K562 (cell line): ENCODE results near the gene CHMP4B. TPM values are rescaled to one million over a fixed set of nuclear protein-coding genes. Genes with fewer than 3 reads are reported as not detected.

Experiments
- BRCA1 ChIP-seq, 2 experiments: fragments of 450-650 bp in 1 of 2; sonication (generic) in 1 of 2; formaldehyde crosslinking in 1 of 2; IDR thresholded peaks; 2 replicates each; pipeline versions ENCODE4 v1.5.0 to v1.6.1; 2017 to 2020; ENCODE audit warnings: mild to moderate bottlenecking in 1 of 2, missing genetic modification reagents in 1 of 2
- CBFA2T2 ChIP-seq: fragments of 450-650 bp; conservative IDR thresholded peaks from 2 replicates; pipeline ENCODE4 v1.6.1; 2017; ENCODE audit warnings: mild to moderate bottlenecking
- KAT7 ChIP-seq: sonication (generic); formaldehyde crosslinking; IDR thresholded peaks from 2 replicates; pipeline ENCODE4 v1.8.0; 2022; ENCODE audit warnings: missing genetic modification reagents, mild to moderate bottlenecking, borderline replicate concordance
- POU5F1 ChIP-seq: fragments of 150-350 bp; IDR thresholded peaks from 2 replicates; pipeline ENCODE4 v1.6.1; 2014; ENCODE audit warnings: borderline replicate concordance, low read length, low read depth, mild to moderate bottlenecking; ENCODE audit not compliant: partially characterized antibody
- XRCC3 ChIP-seq: fragments of 450-650 bp; IDR thresholded peaks from 2 replicates; pipeline ENCODE4 v1.6.1; 2017; ENCODE audit warnings: mild to moderate bottlenecking, moderate library complexity
- ZFPM2 ChIP-seq: fragments of 250-450 bp; sonication (Bioruptor Pico); IDR thresholded peaks from 2 replicates; pipeline ENCODE4 v1.5.1; 2022; ENCODE audit warnings: mild to moderate bottlenecking
- ZNF197 ChIP-seq: fragments of 200-800 bp; sonication (Bioruptor generic); IDR thresholded peaks from 2 replicates; pipeline ENCODE4 v1.6.1; 2016; ENCODE audit warnings: low read depth, missing genetic modification characterization, missing compliant biosample characterization
- ZNF354B ChIP-seq: fragments of 250-450 bp; sonication (Bioruptor Pico); IDR thresholded peaks from 2 replicates; pipeline ENCODE4 v1.4.0; 2020
- ZNF583 ChIP-seq: fragments of 250-450 bp; sonication (Bioruptor Pico); IDR thresholded peaks from 2 replicates; pipeline ENCODE4 v1.4.0; 2020
- polyA plus RNA-seq, 8 experiments: library from polyadenylated mRNA; depleted of rRNA in 4 of 8; stranded (reverse) in 5 of 8; unstranded in 3 of 8; fragments of >200 nt; fragmentation: Nextera tagmentation in 2 of 8; fragmentation: Illumina TruSeq in 1 of 8; extraction: Ambion mirVana in 2 of 8; extraction: Trizol in 1 of 8; gene quantifications; 2 replicates each; pipeline versions ENCODE4 v1.2.1 to v1.2.3, GENCODE V29; 2011 to 2014; ENCODE audit warnings: inconsistent platforms in 1 of 8, missing spikeins in 1 of 8
- total RNA-seq, 7 experiments: library from RNA; depleted of rRNA in 6 of 7; stranded (reverse); fragments of >200 nt in 6 of 7; fragmentation: Illumina TruSeq in 2 of 7; extraction: Trizol in 2 of 7; gene quantifications; 2 replicates each; pipeline versions ENCODE4 v1.2.1 to v1.2.3, GENCODE V29; 2011 to 2021; ENCODE audit warnings: low replicate concordance in 1 of 7
- TF ChIP-seq, protein P1 (sequence below): sonication (generic); formaldehyde crosslinking; IDR thresholded peaks from 2 replicates; pipeline ENCODE4 v1.8.0; 2022; ENCODE audit warnings: mild to moderate bottlenecking, missing genetic modification reagents, borderline replicate concordance
- TF ChIP-seq, protein P2 (sequence below): fragments of 450-650 bp; formaldehyde crosslinking; IDR thresholded peaks from 2 replicates; pipeline ENCODE4 v1.4.0; 2020; ENCODE audit warnings: mild to moderate bottlenecking, moderate library complexity
- TF ChIP-seq, protein P3 (sequence below), 2 experiments: fragments of 450-650 bp in 1 of 2; sonication (generic) in 1 of 2; formaldehyde crosslinking in 1 of 2; IDR thresholded peaks in 1 of 2; conservative IDR thresholded peaks in 1 of 2; 2 replicates each; pipeline versions ENCODE4 v1.6.1 to v1.8.1; 2016 to 2023; ENCODE audit warnings: mild to moderate bottlenecking in 2 of 2, moderate library complexity in 2 of 2, inconsistent platforms in 1 of 2, missing genetic modification reagents in 1 of 2
- TF ChIP-seq, protein P4 (sequence below): fragments of 250-450 bp; sonication (Bioruptor Pico); IDR thresholded peaks from 2 replicates; pipeline ENCODE4 v1.5.0; 2021; ENCODE audit warnings: mild to moderate bottlenecking, moderate library complexity
- TF ChIP-seq, protein P5 (sequence below): fragments of 250-450 bp; sonication (Bioruptor Pico); IDR thresholded peaks from 2 replicates; pipeline ENCODE4 v1.8.0; 2022; ENCODE audit warnings: inconsistent platforms, mild to moderate bottlenecking, moderate library complexity, borderline replicate concordance

CHMP4B gene
- total and polyA plus RNA-seq, 9 of the 15 experiments (the other 6 are each of a cell fraction or from before 2014, with no cell fraction given) = 1.8 to 64.7 (median 31.8) TPM

DNA sequence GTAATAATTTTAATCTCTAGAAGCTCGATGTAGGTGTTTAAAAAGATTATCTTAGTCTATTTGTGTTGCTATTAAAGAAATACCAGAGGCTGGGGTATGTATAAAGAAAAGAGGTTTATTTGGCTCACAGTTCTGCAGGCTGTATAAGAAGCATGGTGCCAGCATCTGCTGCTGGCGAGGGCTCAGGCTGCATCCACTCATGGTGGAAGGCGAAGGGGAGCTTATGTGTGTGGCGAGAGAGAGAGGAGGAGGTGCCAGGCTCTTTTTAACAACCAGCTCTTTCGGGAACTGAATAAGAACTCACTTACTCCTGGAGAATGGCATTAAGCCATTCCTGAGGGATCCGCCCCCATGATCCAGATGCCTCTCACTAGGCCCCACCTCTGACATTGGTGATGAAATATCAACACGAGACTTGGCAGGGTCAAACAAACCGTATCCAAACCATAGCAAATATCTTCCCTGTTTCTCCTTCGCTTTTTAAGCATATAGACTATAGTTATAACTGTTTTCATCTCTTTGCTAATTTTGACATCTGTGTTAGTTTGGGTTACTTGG lies 24.5 kb downstream of the CHMP4B start (continued):
- TF ChIP-seq, protein P1, sequence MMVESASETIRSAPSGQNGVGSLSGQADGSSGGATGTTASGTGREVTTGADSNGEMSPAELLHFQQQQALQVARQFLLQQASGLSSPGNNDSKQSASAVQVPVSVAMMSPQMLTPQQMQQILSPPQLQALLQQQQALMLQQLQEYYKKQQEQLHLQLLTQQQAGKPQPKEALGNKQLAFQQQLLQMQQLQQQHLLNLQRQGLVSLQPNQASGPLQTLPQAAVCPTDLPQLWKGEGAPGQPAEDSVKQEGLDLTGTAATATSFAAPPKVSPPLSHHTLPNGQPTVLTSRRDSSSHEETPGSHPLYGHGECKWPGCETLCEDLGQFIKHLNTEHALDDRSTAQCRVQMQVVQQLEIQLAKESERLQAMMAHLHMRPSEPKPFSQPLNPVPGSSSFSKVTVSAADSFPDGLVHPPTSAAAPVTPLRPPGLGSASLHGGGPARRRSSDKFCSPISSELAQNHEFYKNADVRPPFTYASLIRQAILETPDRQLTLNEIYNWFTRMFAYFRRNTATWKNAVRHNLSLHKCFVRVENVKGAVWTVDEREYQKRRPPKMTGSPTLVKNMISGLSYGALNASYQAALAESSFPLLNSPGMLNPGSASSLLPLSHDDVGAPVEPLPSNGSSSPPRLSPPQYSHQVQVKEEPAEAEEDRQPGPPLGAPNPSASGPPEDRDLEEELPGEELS (CRISPR knock-in tag) = no peak
- no peak for TF ChIP-seq CBFA2T2
- no peak for TF ChIP-seq BRCA1 (IDR thresholded peaks at IDR 0.05)
- TF ChIP-seq BRCA1 (CRISPR knock-in tag; IDR thresholded peaks at IDR 0.05) = no peak
- TF ChIP-seq, protein P2, sequence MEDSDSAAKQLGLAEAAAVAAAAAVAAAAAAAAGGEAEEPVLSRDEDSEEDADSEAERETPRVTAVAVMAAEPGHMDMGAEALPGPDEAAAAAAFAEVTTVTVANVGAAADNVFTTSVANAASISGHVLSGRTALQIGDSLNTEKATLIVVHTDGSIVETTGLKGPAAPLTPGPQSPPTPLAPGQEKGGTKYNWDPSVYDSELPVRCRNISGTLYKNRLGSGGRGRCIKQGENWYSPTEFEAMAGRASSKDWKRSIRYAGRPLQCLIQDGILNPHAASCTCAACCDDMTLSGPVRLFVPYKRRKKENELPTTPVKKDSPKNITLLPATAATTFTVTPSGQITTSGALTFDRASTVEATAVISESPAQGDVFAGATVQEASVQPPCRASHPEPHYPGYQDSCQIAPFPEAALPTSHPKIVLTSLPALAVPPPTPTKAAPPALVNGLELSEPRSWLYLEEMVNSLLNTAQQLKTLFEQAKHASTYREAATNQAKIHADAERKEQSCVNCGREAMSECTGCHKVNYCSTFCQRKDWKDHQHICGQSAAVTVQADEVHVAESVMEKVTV (CRISPR knock-in tag) = no peak
- no peak for TF ChIP-seq ZNF354B (CRISPR knock-in tag)
- TF ChIP-seq POU5F1 = no peak
- TF ChIP-seq, protein P3, sequence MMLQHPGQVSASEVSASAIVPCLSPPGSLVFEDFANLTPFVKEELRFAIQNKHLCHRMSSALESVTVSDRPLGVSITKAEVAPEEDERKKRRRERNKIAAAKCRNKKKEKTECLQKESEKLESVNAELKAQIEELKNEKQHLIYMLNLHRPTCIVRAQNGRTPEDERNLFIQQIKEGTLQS (IDR thresholded peaks at IDR 0.05) = 0 out of 2 replicates have a peak, but pooled peaks have one; percentile 37
- TF ChIP-seq, protein P3 (CRISPR knock-in tag; conservative IDR thresholded peaks at IDR 0.05) = no peak
- no peak for TF ChIP-seq ZFPM2 (CRISPR knock-in tag)
- TF ChIP-seq XRCC3 = no peak
- no peak for TF ChIP-seq ZNF197 (CRISPR knock-in tag)
- no peak for TF ChIP-seq KAT7
- TF ChIP-seq, protein P4, sequence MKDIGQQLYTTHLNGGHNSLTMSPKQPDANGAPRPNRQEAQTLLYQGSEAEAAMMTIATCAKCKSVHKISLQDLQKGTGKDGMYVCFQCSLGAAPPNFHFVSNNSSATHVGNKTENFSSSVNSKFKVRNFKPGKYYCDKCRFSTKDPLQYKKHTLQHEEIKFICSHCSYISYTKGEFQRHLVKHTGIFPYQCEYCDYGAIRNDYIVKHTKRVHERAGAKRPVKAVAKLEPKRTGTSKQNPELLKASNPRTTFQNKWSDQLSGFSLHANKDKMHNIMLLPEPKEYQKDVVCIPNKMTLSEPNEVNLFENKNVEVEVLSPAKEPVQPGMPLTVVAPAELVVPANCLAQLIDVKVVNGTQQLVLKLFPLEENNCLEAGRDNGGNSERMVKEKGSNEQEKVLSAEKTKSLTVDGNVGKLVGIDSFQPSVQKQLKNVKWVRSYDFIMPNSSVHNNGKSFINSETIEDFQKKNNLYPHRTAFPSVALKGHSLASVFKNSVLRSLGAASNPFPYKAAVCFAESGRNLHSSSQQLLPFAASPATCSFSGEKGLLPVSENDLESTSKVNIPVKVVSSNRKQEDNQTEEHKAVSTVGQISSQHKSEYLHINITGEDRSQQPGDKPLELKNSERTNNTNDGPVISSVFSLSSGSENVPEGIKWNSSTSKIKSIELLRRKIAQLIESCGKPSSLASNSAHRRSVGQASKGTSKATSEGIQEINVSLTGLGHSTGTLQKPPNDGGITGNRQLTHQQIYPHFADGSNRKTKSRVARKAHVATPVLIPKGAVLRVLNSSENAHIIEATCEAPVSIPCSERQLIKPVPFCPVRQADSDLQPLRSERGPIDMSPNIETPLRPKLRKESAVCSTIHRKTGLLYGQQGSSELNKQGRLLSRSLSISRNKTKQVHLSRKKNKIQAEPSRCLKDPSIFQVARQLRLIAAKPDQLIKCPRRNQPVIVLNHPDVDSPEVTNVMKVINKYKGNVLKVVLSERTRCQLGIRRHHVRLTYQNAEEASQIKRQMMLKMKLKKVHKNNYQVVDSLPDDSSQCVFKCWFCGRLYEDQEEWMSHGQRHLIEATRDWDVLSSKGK (CRISPR knock-in tag) = no peak
- TF ChIP-seq, protein P5, sequence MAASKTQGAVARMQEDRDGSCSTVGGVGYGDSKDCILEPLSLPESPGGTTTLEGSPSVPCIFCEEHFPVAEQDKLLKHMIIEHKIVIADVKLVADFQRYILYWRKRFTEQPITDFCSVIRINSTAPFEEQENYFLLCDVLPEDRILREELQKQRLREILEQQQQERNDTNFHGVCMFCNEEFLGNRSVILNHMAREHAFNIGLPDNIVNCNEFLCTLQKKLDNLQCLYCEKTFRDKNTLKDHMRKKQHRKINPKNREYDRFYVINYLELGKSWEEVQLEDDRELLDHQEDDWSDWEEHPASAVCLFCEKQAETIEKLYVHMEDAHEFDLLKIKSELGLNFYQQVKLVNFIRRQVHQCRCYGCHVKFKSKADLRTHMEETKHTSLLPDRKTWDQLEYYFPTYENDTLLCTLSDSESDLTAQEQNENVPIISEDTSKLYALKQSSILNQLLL (CRISPR knock-in tag) = no peak
- TF ChIP-seq ZNF583 (CRISPR knock-in tag) = no peak
